Measurements from ENCODE around the gene CTNNA3. TPM values are rescaled to one million over a fixed set of nuclear protein-coding genes. Genes with fewer than 3 reads are reported as not detected.

The CTNNA3 gene
- total and polyA plus RNA-seq, 2 donors from 2014 or later, result 0.45 to 0.72 TPM

DNA sequence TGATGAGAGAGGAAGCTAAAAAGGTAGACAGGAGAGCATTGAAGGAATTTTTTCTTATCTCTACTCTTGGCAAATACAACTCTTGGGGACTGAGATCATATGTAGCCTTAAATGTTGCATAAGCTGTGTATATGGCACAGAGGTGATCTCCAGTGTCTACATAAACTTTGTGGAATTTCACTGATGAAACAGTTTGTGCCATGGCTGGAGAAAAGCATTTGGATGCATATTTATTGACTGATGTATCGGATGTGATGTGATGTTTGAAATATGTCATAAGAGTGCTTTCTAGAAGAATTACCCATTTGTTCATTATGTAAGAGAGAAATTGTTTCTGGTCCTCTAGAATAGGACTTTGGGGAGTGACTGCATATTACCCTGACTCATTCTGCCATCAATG, 1015.1 kb downstream of the CTNNA3 start:
- TF ChIP-seq, protein P1, sequence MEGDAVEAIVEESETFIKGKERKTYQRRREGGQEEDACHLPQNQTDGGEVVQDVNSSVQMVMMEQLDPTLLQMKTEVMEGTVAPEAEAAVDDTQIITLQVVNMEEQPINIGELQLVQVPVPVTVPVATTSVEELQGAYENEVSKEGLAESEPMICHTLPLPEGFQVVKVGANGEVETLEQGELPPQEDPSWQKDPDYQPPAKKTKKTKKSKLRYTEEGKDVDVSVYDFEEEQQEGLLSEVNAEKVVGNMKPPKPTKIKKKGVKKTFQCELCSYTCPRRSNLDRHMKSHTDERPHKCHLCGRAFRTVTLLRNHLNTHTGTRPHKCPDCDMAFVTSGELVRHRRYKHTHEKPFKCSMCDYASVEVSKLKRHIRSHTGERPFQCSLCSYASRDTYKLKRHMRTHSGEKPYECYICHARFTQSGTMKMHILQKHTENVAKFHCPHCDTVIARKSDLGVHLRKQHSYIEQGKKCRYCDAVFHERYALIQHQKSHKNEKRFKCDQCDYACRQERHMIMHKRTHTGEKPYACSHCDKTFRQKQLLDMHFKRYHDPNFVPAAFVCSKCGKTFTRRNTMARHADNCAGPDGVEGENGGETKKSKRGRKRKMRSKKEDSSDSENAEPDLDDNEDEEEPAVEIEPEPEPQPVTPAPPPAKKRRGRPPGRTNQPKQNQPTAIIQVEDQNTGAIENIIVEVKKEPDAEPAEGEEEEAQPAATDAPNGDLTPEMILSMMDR (IDR thresholded peaks at IDR 0.05; ENCODE audit: borderline replicate concordance, extremely low read depth, insufficient read depth), result no peak
- no peak overlapping the region for H3K9ac ChIP-seq (ENCODE audit: low read length in 3 of 3)
- no peaks in the 10 kb centered on the region for H3K36me3 ChIP-seq (ENCODE audit: control insufficient read depth in 2 of 3, insufficient read depth in 3 of 3, low read length in 3 of 3)
- DNase-seq (no peak), FAIRE-seq (no peak)
- H3K9me3 ChIP-seq (ENCODE audit: control insufficient read depth in 2 of 3, insufficient read depth in 1 of 3, low read length in 3 of 3), result no peaks in the 10 kb centered on the region
- no peaks in the 10 kb centered on the region for H3K4me1 ChIP-seq (ENCODE audit: control insufficient read depth in 2 of 3, insufficient read depth in 2 of 3, low read depth in 1 of 3, low read length in 3 of 3)
- no peak overlapping the region for H3K4me3 ChIP-seq (ENCODE audit: low read length in 3 of 3)
- H3K27ac ChIP-seq (ENCODE audit: low read depth in 2 of 2, low read length in 2 of 2), result no peak overlapping the region
- intact Hi-C loops (cut with DNase I), result no loop called here
- H3K27me3 ChIP-seq (ENCODE audit: control insufficient read depth, insufficient read depth, low read length), result no peaks in the 10 kb centered on the region

DNA sequence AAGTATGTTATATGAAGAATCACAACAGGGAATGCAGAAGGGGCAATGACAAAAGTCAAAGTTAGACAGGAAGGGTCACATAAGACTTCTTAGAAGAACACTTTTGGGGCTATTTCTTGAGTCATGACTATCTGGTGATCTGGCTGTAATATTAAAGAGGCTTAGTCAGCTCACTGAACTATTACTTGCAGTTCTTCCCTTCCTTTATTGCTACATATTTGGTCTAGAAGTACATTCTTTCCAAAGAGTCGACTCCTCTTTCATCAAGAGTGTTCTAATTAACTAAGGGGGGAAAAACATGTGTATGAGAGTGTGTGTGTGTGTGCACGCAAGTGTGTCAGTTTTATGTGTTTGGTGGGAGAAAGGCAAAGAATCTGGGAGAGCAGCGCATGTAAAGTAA, 1017.5 kb downstream of the CTNNA3 start:
- FAIRE-seq, result no peak
- intact Hi-C loops (cut with DNase I), result no loop called here
- Histone ChIP-seq H3K4me1 (ENCODE audit: control insufficient read depth in 2 of 3, insufficient read depth in 2 of 3, low read depth in 1 of 3, low read length in 3 of 3) (no peaks in the 10 kb centered on the region), H3K27ac (ENCODE audit: low read depth in 2 of 2, low read length in 2 of 2) (no peak overlapping the region), H3K9me3 (ENCODE audit: control insufficient read depth in 2 of 3, insufficient read depth in 1 of 3, low read length in 3 of 3) (no peaks in the 10 kb centered on the region), H3K9ac (ENCODE audit: low read length in 3 of 3) (no peak overlapping the region), H3K4me3 (ENCODE audit: low read length in 3 of 3) (no peak overlapping the region), H3K36me3 (ENCODE audit: control insufficient read depth in 2 of 3, insufficient read depth in 3 of 3, low read length in 3 of 3) (no peaks in the 10 kb centered on the region), H3K27me3 (ENCODE audit: control insufficient read depth, insufficient read depth, low read length) (no peaks in the 10 kb centered on the region)
- TF ChIP-seq, protein P1 (IDR thresholded peaks at IDR 0.05; ENCODE audit: borderline replicate concordance, extremely low read depth, insufficient read depth), result no peak
- no peak for DNase-seq

DNA sequence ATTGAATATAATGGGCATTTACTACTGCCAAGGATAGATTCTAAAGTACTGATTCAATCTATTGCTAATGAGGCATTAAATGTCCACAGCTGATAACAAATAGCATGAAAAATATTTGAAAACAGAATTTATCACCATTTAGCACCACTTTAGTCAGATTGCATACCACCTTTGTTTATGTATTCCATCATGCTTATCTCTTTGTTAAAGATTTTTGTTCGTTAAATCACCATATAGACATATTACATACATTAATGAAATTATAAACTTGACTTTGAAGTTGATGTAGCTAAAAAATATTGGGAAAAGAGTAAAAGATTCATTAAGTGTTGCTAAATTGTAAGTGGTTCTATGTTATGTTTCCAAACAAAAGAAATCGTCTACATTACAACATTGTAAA, 1022.9 kb downstream of the CTNNA3 start:
- Histone ChIP-seq H3K36me3 (ENCODE audit: control insufficient read depth in 2 of 3, insufficient read depth in 3 of 3, low read length in 3 of 3) (no peaks in the 10 kb centered on the region), H3K4me1 (ENCODE audit: control insufficient read depth in 2 of 3, insufficient read depth in 2 of 3, low read depth in 1 of 3, low read length in 3 of 3) (no peaks in the 10 kb centered on the region), H3K4me3 (ENCODE audit: low read length in 3 of 3) (no peak overlapping the region), H3K27ac (ENCODE audit: low read depth in 2 of 2, low read length in 2 of 2) (no peak overlapping the region), H3K9me3 (ENCODE audit: control insufficient read depth in 2 of 3, insufficient read depth in 1 of 3, low read length in 3 of 3) (no peaks in the 10 kb centered on the region), H3K27me3 (ENCODE audit: control insufficient read depth, insufficient read depth, low read length) (no peaks in the 10 kb centered on the region), H3K9ac (ENCODE audit: low read length in 3 of 3) (no peak overlapping the region)
- FAIRE-seq, result no peak
- intact Hi-C loops (cut with DNase I), result no loop called here
- TF ChIP-seq, protein P1 (IDR thresholded peaks at IDR 0.05; ENCODE audit: borderline replicate concordance, extremely low read depth, insufficient read depth), result no peak
- no peak for DNase-seq

DNA sequence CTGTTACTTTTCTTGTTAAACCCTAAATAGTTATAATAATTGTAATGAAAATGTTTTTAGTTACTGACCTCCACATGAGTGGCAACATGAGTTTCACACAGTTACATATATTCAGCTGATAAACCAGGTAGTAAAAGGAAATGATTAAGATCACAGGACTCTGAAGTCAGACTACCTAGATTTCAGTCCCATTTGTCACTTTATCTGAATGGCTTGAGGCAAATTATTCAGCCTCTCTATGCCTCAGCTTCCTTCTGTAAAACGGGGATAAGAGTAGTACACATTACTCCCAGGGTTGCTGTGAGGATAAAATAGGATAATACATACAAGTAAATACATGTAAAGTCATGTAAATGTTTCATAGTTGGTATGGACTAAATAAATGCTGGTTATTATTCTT, 1024.4 kb downstream of the CTNNA3 start:
- TF ChIP-seq, protein P1 (IDR thresholded peaks at IDR 0.05; ENCODE audit: borderline replicate concordance, extremely low read depth, insufficient read depth), result no peak
- intact Hi-C loops (cut with DNase I), result no loop called here
- no peak overlapping the region for H3K27ac ChIP-seq (ENCODE audit: low read depth in 2 of 2, low read length in 2 of 2)
- no peaks in the 10 kb centered on the region for H3K27me3 ChIP-seq (ENCODE audit: control insufficient read depth, insufficient read depth, low read length)
- no peaks in the 10 kb centered on the region for H3K4me1 ChIP-seq (ENCODE audit: control insufficient read depth in 2 of 3, insufficient read depth in 2 of 3, low read depth in 1 of 3, low read length in 3 of 3)
- no peak overlapping the region for H3K4me3 ChIP-seq (ENCODE audit: low read length in 3 of 3)
- H3K36me3 ChIP-seq (ENCODE audit: control insufficient read depth in 2 of 3, insufficient read depth in 3 of 3, low read length in 3 of 3), result no peaks in the 10 kb centered on the region
- H3K9ac ChIP-seq (ENCODE audit: low read length in 3 of 3), result no peak overlapping the region
- DNase-seq, result no peak
- no peaks in the 10 kb centered on the region for H3K9me3 ChIP-seq (ENCODE audit: control insufficient read depth in 2 of 3, insufficient read depth in 1 of 3, low read length in 3 of 3)
- FAIRE-seq, result no peak

Measured in kidney (tissue), 14 donors.